Measurements from ENCODE around the gene ERP29.

- TF ChIP-seq EP300 (IDR thresholded peaks at IDR 0.05) = no peak
- no peak for TF ChIP-seq CTCF (IDR thresholded peaks at IDR 0.05)
- TF ChIP-seq POLR2A (IDR thresholded peaks at IDR 0.05) = no peak
Measured at GRCh38 chr12:111981987-111982386, 31.2 kb upstream of the ERP29 start.
